Measurements from ENCODE around the gene CEMP1.
"Not testable (repeated sequence)": the region's sequence is repeated elsewhere in the genome, so short reads cannot be mapped to it uniquely, and the experiment has no call there.

CEMP1 gene

DNA sequence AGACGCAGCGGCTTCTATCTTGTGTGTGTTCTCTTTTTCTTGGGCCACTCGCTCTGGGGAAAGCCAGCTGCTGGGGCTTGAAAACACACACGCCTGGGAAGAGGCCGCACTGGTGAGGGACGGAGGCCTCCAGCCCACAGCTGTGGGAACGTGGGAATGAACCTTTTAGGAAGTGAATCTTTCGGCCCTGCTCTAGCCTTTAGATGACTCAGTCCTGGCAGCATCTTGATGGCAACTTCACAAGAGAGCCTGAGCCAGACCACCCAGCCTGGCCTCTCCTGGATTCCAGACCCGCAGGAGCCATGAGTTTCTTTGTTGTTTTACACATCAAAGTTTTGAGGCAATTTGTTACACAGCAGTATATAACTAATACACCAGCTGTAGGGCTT is 4.4 kb upstream of the CEMP1 start:
- DNase-seq (ENCODE audit: low spot score) = peak; percentile 68

DNA sequence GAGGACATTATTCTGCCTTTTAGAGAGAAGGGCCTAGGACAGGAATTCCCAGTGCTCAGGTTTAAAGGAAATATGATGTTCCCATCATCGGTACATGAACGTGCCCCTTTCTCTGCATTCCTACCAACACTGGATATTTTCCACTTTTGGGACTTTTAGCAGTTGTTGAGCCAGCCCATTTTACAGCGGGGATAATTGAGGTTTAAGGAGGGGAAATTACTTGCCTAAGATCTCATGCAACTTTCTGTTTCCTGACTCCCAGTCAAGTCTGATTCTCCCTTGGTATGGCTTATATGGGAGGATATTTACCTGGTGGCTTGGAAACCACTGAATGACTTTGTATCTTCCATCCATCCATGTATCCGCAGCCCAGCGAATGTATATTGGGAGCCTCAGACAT is 3.1 kb upstream of the CEMP1 start:
- DNase-seq (ENCODE audit: low spot score) = not testable (repeated sequence)

DNA sequence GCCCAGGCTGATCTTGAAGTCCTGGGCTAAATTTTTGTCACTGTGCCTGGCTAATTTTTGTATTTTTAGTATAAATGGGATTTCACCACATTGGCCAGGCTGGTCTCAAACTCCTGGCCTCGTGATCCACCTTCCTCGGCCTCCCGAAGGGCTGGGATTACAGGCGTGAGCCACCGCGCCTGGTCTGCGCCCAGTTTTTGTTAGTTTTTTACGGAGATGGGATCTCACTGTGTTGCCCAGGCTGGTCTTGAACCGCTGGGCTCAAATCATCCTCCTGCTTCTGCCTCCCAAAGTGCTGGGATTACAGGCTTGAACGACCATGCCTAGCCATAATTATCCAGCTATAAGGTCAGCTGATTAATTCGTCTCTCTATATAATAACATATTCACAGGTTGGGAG is 2.7 kb upstream of the CEMP1 start:
- no peak for DNase-seq (ENCODE audit: low spot score)

DNA sequence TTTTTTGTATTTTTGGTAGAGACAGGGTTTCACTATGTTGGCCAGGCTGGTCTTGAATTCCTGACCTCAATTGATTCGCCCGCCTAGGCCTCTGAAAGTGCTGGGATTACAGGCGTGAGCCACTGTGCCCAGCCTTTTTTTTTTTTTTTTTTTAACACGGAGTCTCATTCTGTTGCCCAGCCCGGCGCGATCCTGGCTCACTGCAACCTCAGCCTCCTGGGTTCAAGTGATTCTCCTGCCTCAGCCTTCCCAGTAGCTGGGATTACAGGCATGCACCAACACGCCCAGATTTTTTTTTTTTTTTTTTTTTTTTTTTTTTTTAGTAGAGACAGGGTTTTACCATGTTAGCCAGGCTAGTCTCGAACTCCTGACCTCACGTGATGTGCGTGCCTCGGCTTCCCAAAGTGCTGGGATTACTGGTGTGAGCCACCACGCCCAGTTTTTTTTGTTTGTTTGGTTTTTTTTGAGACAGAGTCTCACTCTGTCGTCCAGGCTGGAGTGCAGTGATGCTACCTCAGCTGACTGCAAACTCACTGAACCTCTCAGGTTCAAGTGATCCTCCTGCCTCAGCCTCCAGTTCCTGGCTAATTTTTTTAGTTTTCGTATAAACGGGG is 2.0 kb upstream of the CEMP1 start:
- DNase-seq (ENCODE audit: low spot score) = not testable (repeated sequence)

- DNase-seq (ENCODE audit: low spot score) = peak; percentile 40
These were observed 1.4 kb upstream of the CEMP1 start for GRCh38 chr16:2532494-2533141.

- peak; percentile 99 for DNase-seq (ENCODE audit: low spot score)
These were observed 687 bp upstream of the CEMP1 start for GRCh38 chr16:2531696-2532493.

GRCh38 chr16:2530629-2531318 is 434 bp downstream of the CEMP1 start:
- no peak for DNase-seq (ENCODE audit: low spot score)

DNA sequence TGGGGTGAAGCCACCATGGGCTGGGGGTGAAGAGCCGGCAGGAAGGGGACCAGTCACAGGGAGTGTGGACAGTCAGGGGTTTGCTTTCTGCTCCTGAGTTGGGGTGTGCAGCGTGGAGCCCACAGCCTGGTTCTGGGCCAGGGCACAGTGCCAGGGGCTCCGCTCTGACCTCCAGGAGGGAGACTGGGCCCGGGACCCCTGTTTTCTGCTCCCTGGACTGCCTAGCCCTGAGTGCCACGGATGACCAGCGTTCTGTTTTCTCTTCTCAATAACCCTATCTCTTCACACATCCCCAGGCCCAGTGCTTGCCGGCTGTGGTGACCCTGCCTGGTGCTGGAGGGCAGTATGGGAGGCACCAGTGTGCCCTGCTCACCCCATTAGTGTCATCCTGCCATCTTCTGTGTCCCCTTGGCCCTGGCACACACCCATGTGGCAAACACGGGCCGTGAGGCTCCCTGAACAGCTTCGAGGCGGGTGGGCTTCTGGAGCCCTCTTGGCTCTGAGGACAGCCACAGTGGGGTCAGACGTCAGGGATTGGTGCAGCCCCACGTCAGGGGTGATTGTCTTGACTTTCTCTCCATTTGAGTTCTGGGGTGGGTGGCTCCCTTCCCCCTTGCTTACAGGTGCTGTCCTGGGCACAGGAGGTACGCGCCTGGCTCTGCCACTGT is 1.1 kb downstream of the CEMP1 start:
- DNase-seq (ENCODE audit: low spot score) = no peak

GRCh38 chr16:2529061-2529931 is 1.9 kb downstream of the CEMP1 start:
- peak; percentile 50 for DNase-seq (ENCODE audit: low spot score)

GRCh38 chr16:2528161-2529060 is 2.8 kb downstream of the CEMP1 start:
- DNase-seq (ENCODE audit: low spot score) = no peak

GRCh38 chr16:2527784-2528100 is 3.5 kb downstream of the CEMP1 start:
- DNase-seq (ENCODE audit: low spot score) = no peak

- DNase-seq (ENCODE audit: low spot score) = no peak
These were observed 4.0 kb downstream of the CEMP1 start for GRCh38 chr16:2527071-2527783.

- no peak for DNase-seq (ENCODE audit: low spot score)
These were observed 5.1 kb downstream of the CEMP1 start for GRCh38 chr16:2526135-2526534.

DNA sequence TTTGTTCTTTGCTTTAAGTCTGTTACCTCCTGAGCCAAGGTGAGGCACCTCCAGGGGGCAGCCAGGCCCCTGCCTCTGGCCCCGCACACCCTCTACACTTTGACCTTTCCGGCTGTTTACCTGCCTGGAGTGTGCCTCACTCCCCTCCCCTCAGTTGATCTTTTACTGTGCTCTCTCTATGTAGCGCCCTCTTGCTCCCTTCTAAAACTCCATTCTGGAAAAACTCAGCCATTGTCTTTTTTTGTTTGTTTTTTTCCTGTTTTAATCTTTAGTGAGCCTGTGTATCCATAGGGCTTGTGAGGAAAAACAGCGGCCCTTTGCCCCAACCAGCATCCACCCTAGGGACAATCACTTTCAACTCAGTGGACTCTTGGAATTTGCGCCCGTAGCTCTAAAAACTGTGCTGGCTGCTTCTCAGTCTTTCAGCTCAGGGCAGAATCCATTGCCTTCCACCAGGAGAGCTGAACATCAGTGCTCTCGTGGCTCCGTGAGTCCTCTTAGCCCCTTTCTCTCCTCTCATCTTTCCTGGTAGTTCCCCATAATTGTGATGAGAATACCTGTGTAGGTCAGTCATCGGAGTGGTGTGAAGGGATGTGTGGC is 6.8 kb downstream of the CEMP1 start:
- no peak for DNase-seq (ENCODE audit: low spot score)

- no peak for DNase-seq (ENCODE audit: low spot score)
These were observed 7.4 kb downstream of the CEMP1 start for GRCh38 chr16:2523801-2524231.

DNA sequence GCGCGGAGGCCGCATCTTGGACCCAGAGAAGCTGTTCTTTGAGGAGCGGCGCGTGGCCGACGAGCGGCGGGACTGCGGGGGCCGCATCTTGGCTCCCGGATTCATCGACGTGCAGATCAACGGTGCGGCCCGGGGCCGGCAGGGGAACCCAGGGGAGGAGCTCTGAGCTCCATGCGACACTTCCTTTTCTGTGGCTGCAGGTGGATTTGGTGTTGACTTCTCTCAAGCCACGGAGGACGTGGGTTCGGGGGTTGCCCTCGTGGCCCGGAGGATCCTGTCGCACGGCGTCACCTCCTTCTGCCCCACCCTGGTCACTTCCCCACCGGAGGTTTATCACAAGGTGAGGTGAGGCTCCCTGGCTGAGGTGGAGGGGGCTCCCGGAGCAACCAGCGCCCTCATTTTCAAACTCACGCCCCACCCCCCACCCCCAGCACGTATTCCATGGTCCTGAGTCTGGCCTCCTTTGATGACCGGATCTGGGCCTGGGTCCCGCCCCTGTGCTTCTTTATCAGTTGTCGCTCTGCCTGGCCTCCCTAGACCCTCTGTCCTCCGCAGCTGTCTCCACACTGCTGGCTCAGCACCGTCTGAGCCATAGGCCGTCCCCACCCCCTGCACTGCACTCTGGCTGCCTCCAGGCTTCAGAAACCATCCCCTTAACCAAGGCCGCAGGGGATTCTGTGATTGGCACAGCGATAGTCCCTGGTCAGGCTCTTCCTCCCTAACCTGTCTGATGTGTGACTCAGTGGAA is 10.2 kb downstream of the CEMP1 start:
- peak; percentile 53 for DNase-seq (ENCODE audit: low spot score)

DNA sequence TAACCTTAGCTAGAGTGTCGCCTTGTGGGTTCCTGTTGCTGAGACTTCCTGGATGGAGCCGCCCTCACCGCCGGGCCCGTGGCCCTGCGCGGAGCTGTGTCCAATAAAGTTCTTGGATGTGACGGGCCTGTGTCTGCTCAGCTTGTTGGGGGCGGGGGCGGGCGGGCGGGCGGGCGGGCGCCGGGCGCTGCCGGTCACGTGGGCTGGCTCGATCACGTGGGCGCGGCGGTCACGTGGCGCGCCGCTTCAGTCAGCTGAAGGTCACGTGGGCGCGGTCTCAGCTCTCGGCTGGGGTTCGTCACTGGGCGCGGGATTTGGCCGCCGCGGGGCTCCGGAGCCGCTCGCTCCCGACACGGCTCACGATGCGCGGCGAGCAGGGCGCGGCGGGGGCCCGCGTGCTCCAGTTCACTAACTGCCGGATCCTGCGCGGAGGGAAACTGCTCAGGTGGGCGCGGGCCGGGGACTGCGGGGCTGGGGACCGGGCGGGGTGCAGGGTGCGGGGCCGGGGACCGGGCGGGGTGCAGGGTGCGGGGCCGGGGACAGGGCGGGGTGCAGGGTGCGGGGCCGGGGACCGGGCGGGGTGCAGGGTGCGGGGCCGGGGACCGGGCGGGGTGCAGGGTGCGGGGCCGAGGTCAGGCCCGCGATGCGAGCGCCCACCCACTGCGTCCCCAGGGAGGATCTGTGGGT is 11.0 kb downstream of the CEMP1 start, which contains the start of gene AMDHD2:
TSS of gene AMDHD2 (plus strand) at position 275 of the 687 bp plus-strand sequence. CDS start at position 363, 88 bp downstream.
- peak; percentile 98 for DNase-seq (ENCODE audit: low spot score)

DNA sequence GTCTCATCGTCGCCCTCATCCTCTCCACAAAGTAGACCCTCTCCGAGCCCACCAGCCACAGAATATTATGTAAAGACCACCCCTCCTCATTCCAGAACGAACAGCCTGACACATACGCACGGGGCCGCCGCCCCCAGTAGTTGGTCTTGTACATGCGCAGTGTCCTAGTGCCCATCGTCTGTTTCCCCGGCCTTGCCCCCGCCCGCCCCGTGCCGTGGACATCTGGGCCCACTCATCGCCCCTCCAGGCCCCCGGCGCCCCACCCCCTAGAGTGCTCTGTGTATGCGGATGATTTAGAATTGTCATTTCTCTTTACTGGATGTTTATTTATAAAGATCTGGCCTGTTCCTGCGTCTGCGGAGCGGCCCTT is 11.5 kb downstream of the CEMP1 start:
- no peak for DNase-seq (ENCODE audit: low spot score)

Data from AG08396 (cell line).